GM18502 (cell line): ENCODE results near the gene WWP2.
"Not testable (repeated sequence)": the region's sequence is repeated elsewhere in the genome, so short reads cannot be mapped to it uniquely, and the experiment has no call there.

Experiments
- ATAC-seq: cut with Tn5 transposase; IDR thresholded peaks from one replicate; pipeline ENCODE4 v1.9.1; 2021; ENCODE audit warnings: mild to moderate bottlenecking; ENCODE audit not compliant: unreplicated experiment, poor library complexity

WWP2 gene

GRCh38 chr16:69784586-69784985 is 22.5 kb downstream of the WWP2 start:
- no peak for ATAC-seq

- no peak for ATAC-seq
These were observed 25.8 kb downstream of the WWP2 start for GRCh38 chr16:69787883-69788282.

DNA sequence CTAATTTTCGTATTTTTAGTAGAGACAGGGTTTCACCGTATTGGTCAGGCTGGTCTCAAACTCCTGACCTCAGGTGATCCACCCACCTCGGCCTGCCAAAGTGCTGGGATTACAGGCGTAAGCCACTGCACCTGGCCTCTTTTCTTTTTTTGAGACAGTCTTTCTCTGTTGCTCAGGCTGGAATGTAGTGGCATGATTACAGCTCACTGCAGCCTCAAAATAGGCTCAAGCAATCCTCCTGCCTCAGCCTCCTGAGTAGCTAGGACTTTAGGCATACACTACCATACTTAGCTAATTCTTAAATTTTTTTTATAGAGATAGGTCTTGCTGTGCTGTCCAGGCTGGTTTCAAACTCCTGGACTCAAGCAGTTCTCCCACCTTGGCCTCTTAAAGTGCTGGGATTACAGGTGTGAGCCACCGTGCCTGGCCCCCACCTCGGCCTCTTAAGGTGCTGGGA is 29.3 kb downstream of the WWP2 start:
- ATAC-seq: not testable (repeated sequence)

DNA sequence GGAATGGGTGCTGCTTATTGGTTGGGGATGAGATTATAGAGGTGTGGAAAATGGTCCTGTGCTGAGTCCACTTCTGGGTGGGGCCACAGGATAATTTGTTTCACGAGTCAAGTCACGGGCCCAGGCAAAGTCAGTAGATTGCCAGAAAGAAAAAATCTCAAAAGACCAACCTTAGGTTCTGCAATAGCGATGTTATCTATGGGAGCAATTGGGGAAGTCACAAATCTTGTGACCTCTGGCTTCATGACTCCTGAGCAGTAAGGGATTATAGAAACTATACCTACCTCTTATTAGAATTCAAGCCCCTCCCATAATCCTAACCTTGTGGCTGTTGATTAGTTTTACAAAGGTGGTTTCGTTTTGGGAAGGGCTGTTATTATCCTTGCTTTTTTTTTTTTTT is 31.4 kb downstream of the WWP2 start:
- no peak for ATAC-seq

DNA sequence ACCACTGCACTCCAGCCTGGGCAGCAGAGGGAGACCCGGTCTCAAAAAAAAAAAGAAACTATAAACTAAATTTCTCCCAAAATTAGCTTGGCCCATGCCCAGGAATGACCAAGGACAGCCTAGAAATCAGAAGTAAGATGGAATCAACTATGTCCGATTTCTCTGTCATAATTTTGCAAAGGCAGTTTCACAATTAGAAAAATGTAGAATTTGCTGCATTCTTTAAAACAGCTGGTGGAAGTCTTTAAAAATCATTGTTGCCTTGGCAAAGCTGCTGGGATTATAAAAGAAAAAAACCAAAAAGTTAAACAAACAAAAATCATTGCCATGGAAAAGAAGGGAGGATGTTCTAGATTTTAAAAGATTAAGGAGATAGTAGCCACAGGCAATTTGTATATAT is 32.4 kb downstream of the WWP2 start:
- no peak for ATAC-seq

DNA sequence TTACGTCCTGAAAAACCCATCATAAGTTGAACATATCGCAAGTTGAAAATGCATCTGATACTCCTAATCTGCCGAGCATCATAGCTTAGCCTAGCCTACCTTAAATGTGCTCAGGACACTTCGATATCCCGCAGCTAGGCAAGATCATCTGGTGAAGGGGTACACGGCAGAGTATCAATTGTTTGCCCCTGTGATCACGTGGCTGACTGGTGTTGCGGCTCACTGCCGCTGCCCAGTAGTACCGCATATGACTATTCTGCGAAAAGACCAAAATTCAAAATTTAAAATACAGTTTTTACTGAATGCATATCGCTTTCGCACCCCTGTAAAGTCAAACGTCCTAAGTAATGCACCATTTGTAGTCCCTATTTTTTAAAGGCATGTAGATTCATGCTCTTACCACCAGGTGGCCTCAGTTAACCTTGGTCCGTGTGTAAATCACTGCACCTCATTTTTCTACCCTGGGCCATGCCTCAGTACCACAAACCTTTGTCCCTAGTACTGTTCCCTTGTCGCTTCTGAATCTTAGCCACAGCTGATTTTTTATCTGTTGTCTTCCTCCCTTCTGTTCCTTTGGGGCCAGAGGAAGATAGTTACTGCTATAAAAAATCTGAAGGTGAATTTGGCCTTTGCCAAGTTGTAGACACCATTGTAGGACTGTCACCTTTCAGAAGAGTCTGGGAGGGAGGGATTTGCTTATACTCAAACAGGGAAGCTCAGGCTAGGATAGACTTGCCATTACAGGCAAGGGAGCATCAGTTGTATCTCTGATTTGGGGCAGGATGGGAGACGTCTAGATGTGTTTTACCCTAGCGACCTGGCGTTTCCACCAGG is 34.4 kb downstream of the WWP2 start:
- ATAC-seq: no peak

- no peak for ATAC-seq
These were observed 36.3 kb downstream of the WWP2 start for GRCh38 chr16:69798466-69798865.

- no peak for ATAC-seq
These were observed 37.5 kb downstream of the WWP2 start for GRCh38 chr16:69799611-69800031.

- no peak for ATAC-seq
These were observed 42.2 kb downstream of the WWP2 start for GRCh38 chr16:69804297-69804696.

DNA sequence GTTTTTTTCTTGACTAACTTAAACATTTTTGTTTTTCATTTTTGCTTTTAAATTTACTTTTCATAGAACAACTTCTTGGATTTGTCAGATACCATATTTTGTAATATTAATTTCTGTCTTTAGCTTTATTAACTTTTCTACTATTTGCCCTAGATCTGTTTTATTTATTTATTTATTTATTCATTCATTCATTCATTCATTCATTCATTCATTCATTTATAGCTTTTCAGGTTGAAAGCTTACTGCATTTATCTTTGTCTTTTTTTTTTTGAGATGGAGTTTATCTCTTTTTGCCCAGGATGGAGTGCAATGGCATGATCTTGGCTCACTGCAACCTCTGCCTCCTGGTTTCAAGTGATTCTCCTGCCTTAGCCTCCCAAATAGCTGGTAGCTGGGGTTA is 44.6 kb downstream of the WWP2 start:
- not testable (repeated sequence) for ATAC-seq

DNA sequence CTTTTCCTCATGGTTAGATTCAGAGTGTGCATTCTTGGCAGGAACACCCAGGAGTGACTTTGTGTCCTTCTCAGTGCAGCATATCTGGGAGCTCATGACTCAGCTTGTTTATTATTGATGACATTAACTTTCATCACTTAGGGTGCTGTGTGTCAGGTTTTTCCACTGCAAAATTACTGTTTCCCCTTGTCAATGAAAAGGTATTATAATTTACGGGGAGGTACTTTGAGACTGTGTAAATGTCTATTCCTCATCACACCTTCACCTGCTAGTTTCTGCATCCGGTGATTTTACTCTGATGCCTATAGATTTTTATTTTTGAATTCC is 50.5 kb downstream of the WWP2 start:
- ATAC-seq: no peak

- ATAC-seq: no peak
These were observed 51.9 kb downstream of the WWP2 start for GRCh38 chr16:69814078-69814477.

- no peak for ATAC-seq
These were observed 52.4 kb downstream of the WWP2 start for GRCh38 chr16:69814561-69814960.

DNA sequence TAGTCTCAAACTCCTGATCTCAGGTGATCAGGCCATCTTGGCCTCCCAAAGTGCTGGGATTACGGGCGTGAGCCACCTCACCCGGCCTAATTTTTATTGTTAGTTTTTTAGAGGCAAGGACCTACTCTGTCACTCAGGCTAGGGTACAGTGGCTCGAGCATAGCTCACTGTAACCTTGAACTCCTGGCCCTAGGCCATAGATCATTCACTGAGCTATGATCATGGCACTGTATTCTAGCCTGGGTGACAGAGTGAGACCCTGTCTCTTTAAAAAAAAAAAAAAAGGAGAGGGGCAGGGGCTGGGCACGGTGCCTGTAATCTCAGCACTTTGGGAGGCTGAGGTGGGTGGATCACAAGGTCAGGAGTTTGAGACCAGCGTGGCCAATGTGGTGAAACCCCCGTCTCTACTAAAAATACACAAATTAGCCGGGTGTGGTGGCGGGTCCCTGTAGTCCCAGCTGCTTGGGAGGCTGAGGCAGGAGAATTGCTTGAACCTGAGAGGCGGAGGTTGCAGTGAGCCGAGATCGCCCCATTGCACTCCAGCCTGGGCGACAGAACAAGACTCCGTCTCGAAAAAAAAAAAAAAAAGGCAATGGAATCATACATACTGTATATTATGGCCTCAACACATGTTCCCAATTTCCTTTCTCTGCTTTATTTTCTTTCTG is 53.2 kb downstream of the WWP2 start:
- not testable (repeated sequence) for ATAC-seq

- no peak for ATAC-seq
These were observed 54.9 kb downstream of the WWP2 start for GRCh38 chr16:69816996-69817395.

- no peak for ATAC-seq
These were observed 56.9 kb downstream of the WWP2 start for GRCh38 chr16:69818891-69819545.

DNA sequence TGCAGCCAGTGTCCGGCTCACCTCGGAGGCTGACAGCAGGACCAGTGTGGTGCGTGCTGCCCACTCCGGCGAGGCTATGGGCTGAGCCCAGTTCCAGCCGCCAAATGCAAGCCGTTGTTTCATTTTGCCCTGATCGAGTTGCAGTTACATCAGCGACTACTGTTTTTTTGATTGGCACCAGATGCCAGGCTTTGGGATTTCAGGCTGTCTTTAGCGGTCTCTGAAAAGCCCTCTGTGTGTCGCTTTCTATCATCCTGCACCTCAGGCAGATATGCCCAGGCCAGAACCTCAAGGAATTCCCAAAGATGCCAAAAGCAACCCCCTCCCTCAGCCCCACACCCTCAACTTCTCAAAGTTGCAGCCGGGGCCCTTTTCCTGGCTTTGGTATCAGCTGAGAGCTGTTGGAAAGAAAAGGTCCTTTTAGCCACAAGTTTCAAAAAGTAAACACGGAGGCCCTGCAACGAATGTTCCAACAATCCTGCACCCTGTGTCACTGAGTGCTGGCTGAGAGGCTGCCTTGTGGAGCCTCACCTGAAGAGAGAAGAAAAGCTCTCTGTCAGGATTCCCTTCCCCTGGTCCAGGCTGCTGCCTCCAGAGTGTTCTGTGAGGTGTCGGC is 58.9 kb downstream of the WWP2 start:
- ATAC-seq: no peak

DNA sequence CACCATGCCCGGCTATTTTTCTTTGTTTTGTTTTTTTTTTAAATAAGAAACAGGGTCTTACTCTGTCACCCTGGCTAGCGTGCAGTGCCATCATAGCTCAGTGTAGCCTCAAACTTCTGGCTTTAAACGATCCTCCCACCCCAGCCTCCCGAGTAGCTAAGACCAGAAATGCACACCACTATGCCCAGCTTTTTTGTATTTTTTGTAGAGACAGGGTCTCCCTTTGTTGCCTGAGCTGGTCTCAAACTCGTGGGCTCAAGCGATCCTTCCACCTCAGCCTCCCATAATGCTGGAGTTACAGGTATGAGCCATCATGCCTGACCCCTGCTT is 59.7 kb downstream of the WWP2 start:
- no peak for ATAC-seq

DNA sequence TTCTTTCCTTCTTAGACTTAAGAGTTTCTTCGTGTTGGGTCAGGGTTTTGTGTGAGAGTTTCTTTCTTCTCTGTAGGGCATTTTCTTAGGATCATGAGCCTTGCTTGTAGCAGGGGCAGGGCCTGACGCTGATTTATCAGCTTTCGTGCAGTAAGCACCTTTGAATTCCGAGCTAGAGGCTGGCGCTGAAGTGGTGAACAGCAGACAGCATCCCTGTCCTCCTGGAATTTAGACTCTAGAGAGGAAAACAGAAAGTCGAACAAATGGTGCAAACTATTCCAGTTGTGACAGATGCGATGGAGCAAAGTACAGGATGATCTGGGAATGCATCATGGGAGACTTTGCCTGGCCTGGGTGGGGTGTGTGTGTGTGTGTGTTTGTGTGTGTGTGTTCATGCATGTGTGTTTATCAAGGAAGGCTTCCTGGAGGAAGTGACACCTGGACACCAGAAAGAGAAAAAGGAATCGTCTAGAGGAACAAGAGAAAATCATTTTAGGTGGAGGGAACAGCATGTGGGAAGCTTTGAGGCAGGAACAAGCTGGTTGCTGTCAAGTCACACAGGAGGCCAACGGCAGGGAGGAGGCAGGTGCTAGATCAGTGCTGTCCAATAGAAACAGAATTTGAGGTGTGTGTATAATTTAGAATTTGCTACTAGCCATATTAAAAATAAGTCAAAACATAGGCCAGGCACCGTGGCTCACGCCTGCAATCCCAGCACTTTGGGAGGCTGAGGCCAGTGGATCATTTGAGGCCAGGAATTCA is 60.2 kb downstream of the WWP2 start:
- ATAC-seq: no peak

DNA sequence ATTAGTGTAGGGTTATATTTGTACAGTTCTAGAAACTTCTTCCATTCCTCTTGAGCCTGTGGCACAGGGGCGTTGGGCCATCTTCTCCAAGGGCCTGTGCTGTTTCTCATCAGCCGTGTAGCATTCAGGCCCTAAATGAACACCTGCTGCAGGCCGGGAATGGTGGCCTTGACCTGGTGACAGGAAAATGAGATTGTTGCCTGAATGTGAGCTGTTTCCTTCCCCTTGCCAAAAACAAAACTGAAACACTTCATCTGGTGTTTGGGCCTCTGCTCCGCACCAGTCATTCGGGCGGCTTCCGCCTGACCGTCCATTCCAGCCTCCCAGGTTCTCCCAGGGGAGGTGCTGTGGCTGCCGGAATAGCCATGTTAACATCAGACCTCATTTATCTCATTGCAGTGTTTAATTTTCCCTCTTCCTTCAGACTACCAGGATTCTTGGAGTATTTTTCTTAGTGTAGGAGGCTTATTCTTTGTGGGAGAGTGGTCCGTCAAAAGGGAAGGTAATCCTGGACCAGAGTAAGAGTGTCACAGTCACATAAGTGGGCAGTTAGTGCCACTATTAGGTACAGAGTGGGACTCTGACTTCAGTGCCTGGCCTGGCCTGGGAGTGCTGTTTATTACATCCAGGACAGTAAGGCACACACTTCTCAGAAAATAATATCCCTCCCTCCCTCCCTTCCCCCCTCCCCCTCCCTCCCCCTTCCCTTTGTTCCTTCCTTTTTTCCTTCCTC is 61.9 kb downstream of the WWP2 start:
- peak; percentile 90 for ATAC-seq
